HepG2 (cell line): Measurements from ENCODE around the gene TRAF4. TPM values are rescaled to one million over a fixed set of nuclear protein-coding genes. Genes with fewer than 3 reads are reported as not detected.

Source experiments
- EZH2 ChIP-seq: conservative IDR thresholded peaks from 2 replicates; pipeline ENCODE4 v1.6.1; 2012; ENCODE audit warnings: mild to moderate bottlenecking, low read depth, low read length, moderate library complexity
- NFE2L2 ChIP-seq: fragments of 150-350 bp; IDR thresholded peaks from 2 replicates; pipeline ENCODE4 v1.6.1; 2014; ENCODE audit warnings: low read length
- NFKB2 ChIP-seq: sonication (generic); formaldehyde crosslinking; IDR thresholded peaks from 2 replicates; pipeline ENCODE4 v1.4.0; 2020; ENCODE audit warnings: missing genetic modification reagents, borderline replicate concordance
- RBFOX2 ChIP-seq: fragments of 200-400 bp; formaldehyde crosslinking; IDR thresholded peaks from 2 replicates; pipeline ENCODE4 v1.6.1; 2017; ENCODE audit warnings: low read depth, mild to moderate bottlenecking, low read length
- SP4 ChIP-seq: sonication (generic); formaldehyde crosslinking; IDR thresholded peaks from 2 replicates; pipeline ENCODE4 v1.8.1; 2023; ENCODE audit warnings: mild to moderate bottlenecking, missing genetic modification reagents
- ZNF232 ChIP-seq: sonication (generic); formaldehyde crosslinking; IDR thresholded peaks from 2 replicates; pipeline ENCODE4 v1.4.0; 2020; ENCODE audit warnings: missing genetic modification reagents, borderline replicate concordance
- ZNF432 ChIP-seq: sonication (generic); formaldehyde crosslinking; IDR thresholded peaks from 2 replicates; pipeline ENCODE4 v1.5.0; 2020; ENCODE audit warnings: missing genetic modification reagents, mild to moderate bottlenecking, borderline replicate concordance
- ZNF547 ChIP-seq: sonication (generic); formaldehyde crosslinking; IDR thresholded peaks from 2 replicates; pipeline ENCODE4 v1.5.1; 2020; ENCODE audit warnings: mild to moderate bottlenecking, missing genetic modification reagents
- ZNF772 ChIP-seq: sonication (generic); formaldehyde crosslinking; IDR thresholded peaks from 2 replicates; pipeline ENCODE4 v1.5.0; 2020; ENCODE audit warnings: mild to moderate bottlenecking, missing genetic modification reagents
- ZNF790 ChIP-seq: sonication (generic); formaldehyde crosslinking; IDR thresholded peaks from 2 replicates; pipeline ENCODE4 v1.8.0; 2022; ENCODE audit warnings: missing genetic modification reagents, mild to moderate bottlenecking, borderline replicate concordance
- polyA plus RNA-seq, 8 experiments: library from polyadenylated mRNA; depleted of rRNA in 3 of 8; stranded (reverse) in 7 of 8; unstranded in 1 of 8; fragments of >200 nt; fragmentation: Illumina TruSeq in 4 of 8; extraction: Trizol in 4 of 8; gene quantifications; 2 replicates each; pipeline versions ENCODE4 v1.2.1 to v1.2.3, GENCODE V29; 2011 to 2016; ENCODE audit warnings: low read depth in 4 of 8, missing spikeins in 1 of 8, mixed read lengths in 1 of 8; ENCODE audit not compliant: insufficient read depth in 1 of 8
- total RNA-seq, 5 experiments: library from RNA; depleted of rRNA; stranded (reverse); fragments of >200 nt; fragmentation: Illumina TruSeq; extraction: Trizol; gene quantifications; 2 replicates each; pipeline ENCODE4 v1.2.3, GENCODE V29; 2016; ENCODE audit warnings: low read depth in 1 of 5
- TF ChIP-seq, protein P1 (sequence below): sonication (generic); formaldehyde crosslinking; IDR thresholded peaks from 2 replicates; pipeline ENCODE4 v1.9.0; 2021; ENCODE audit warnings: missing genetic modification reagents, borderline replicate concordance
- TF ChIP-seq, protein P2 (sequence below): sonication (generic); formaldehyde crosslinking; IDR thresholded peaks from 2 replicates; pipeline ENCODE4 v1.8.0; 2022; ENCODE audit warnings: mild to moderate bottlenecking, missing genetic modification reagents, moderate library complexity
- TF ChIP-seq, protein P3 (sequence below): sonication (generic); formaldehyde crosslinking; IDR thresholded peaks from 2 replicates; pipeline ENCODE4 v1.8.1; 2023; ENCODE audit warnings: missing genetic modification reagents, inconsistent platforms, borderline replicate concordance

TRAF4 gene
- total and polyA plus RNA-seq, 2 of the 13 experiments (the other 11 are each of a cell fraction or from before 2014, with no cell fraction given) = 86.0 to 89.9 TPM

DNA sequence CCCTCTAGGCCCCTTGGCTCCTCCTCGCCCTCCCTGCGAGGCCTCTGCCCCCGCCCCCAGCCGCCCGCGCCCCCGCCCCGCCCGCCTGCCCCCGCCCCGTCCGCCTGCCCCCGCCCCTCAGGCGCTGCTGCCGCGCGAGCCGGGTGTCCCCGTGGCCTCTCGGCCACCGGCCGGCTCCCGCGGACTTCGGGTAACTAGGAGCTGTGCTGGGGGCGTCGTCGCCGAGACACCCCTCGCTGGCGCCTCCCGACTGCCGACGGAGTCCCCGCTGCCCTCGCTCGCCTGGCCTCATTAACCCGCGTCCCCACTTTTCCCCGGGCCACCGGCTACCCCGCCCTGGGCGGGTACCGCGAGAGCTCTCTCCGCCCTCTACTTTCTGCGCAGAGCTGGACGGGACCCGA lies 17.6 kb upstream of the TRAF4 start, which contains the start of gene TLCD1 (continued):
- TF ChIP-seq, protein P1, sequence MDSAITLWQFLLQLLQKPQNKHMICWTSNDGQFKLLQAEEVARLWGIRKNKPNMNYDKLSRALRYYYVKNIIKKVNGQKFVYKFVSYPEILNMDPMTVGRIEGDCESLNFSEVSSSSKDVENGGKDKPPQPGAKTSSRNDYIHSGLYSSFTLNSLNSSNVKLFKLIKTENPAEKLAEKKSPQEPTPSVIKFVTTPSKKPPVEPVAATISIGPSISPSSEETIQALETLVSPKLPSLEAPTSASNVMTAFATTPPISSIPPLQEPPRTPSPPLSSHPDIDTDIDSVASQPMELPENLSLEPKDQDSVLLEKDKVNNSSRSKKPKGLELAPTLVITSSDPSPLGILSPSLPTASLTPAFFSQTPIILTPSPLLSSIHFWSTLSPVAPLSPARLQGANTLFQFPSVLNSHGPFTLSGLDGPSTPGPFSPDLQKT (CRISPR knock-in tag) = no peak
- TF ChIP-seq, protein P2, sequence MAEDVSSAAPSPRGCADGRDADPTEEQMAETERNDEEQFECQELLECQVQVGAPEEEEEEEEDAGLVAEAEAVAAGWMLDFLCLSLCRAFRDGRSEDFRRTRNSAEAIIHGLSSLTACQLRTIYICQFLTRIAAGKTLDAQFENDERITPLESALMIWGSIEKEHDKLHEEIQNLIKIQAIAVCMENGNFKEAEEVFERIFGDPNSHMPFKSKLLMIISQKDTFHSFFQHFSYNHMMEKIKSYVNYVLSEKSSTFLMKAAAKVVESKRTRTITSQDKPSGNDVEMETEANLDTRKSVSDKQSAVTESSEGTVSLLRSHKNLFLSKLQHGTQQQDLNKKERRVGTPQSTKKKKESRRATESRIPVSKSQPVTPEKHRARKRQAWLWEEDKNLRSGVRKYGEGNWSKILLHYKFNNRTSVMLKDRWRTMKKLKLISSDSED (CRISPR knock-in tag) = no peak
- TF ChIP-seq, protein P3, sequence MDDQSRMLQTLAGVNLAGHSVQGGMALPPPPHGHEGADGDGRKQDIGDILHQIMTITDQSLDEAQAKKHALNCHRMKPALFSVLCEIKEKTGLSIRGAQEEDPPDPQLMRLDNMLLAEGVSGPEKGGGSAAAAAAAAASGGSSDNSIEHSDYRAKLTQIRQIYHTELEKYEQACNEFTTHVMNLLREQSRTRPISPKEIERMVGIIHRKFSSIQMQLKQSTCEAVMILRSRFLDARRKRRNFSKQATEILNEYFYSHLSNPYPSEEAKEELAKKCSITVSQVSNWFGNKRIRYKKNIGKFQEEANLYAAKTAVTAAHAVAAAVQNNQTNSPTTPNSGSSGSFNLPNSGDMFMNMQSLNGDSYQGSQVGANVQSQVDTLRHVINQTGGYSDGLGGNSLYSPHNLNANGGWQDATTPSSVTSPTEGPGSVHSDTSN (CRISPR knock-in tag) = 0 out of 2 replicates have a peak, but pooled peaks have one; percentile 10
- TF ChIP-seq SP4 (CRISPR knock-in tag) (no peak), ZNF547 (CRISPR knock-in tag) (peak; percentile 6; the same call in 1 of the 2 replicates), NFKB2 (CRISPR knock-in tag) (no peak), EZH2 (no peak), ZNF790 (CRISPR knock-in tag) (no peak; the same call in 1 of the 2 replicates), ZNF232 (CRISPR knock-in tag) (no peak), ZNF432 (no peak), NFE2L2 (no peak), RBFOX2 (0 out of 2 replicates have a peak, but pooled peaks have one; percentile 36), ZNF772 (peak; percentile 1; the same call in 1 of the 2 replicates)
- TF ChIP-seq, all 625 proteins: peak for 19
